Measurements from ENCODE around the gene ARHGAP22. TPM values are rescaled to one million over a fixed set of nuclear protein-coding genes. Genes with fewer than 3 reads are reported as not detected.

The ARHGAP22 gene
- polyA plus RNA-seq, 1 donor: 1.3 TPM

GRCh38 chr10:48632166-48632565, 27.3 kb upstream of the ARHGAP22 start:
- DNase-seq: no peak

- no peak for DNase-seq
Measured at GRCh38 chr10:48627984-48628609, 23.2 kb upstream of the ARHGAP22 start.

GRCh38 chr10:48626986-48627731, 22.3 kb upstream of the ARHGAP22 start:
- DNase-seq: no peak

- no peak for DNase-seq
Measured at GRCh38 chr10:48626447-48626846, 21.6 kb upstream of the ARHGAP22 start.

DNA sequence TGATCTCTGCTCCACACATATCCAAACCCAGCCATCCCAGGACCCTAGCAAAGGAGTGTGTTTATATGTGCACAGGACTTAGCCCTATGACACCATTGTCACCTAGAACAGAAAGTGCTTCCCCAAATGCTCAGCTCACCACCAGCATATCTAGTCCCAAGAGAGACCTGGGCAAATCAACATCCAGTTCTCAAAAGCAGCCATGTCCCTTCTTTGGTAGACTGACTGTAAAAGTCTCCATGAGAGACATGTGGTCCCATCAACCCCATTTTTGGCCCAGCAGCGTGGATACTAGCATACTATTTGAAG, 20.9 kb upstream of the ARHGAP22 start:
- DNase-seq: no peak

GRCh38 chr10:48623607-48624132, 18.8 kb upstream of the ARHGAP22 start:
- DNase-seq: no peak

GRCh38 chr10:48623009-48623408, 18.1 kb upstream of the ARHGAP22 start:
- DNase-seq: no peak

- DNase-seq: no peak
Measured at GRCh38 chr10:48620719-48621118, 15.8 kb upstream of the ARHGAP22 start.

DNA sequence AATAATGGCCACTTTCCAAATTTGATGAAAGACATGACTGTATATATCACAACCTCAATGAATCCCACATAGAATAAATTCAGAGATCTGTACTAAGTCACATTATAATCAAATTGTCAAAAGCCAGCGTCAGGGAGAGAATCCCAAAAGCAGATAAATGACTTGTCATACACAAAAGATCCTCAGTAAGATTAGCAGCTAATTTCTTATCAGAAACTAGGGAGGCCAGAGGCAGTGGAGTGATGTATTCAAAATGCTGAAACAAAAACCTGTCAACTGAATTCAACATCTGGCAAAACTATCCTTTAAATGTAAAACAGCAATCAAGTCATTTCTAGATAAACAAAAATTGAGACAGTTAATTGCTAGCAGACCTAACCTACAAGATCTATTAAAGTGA, 11.6 kb upstream of the ARHGAP22 start:
- DNase-seq: no peak

DNA sequence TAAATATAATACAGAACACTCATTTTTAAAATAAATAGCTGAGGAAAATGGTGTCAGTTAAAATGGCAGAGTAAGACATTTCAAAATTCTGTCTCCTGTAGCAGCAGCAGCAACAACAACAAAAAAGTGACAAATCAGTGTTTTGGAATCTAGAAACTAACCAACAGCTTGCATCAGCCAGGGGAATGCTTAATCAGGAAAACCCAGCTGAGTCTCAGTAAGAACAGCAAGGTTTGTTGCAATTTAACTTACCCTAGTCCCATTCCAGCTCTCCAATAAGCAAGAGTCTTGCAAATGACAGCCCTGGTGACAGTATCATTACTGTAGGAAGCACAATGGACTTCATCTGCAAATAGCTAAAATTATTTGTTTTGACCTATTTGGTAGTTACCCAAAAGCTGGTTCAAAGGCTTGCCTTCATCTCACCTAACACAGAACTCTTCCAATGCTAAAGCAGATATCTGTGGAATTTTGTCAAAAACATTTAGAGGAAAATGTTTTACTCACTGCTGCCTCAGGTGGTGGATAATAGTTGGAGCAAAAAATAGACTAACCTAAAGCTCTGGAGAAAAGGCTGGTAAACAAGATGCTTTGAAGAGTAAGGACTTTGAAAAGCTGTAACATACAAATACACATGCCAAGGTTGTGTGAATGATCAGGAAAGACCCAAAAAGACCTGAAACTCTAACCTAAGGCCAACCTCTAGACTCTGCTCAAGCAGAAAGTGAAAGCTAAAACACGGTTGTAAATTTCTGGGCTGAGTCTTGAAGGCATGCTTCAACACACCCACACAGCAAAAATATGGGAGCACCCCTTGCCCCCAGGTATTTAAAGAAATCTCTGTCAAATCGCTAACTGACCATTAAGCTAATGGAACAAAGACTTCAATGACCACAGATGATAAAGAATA, 9.9 kb upstream of the ARHGAP22 start:
- DNase-seq: no peak

GRCh38 chr10:48613016-48613415, 8.1 kb upstream of the ARHGAP22 start:
- no peak for DNase-seq

DNA sequence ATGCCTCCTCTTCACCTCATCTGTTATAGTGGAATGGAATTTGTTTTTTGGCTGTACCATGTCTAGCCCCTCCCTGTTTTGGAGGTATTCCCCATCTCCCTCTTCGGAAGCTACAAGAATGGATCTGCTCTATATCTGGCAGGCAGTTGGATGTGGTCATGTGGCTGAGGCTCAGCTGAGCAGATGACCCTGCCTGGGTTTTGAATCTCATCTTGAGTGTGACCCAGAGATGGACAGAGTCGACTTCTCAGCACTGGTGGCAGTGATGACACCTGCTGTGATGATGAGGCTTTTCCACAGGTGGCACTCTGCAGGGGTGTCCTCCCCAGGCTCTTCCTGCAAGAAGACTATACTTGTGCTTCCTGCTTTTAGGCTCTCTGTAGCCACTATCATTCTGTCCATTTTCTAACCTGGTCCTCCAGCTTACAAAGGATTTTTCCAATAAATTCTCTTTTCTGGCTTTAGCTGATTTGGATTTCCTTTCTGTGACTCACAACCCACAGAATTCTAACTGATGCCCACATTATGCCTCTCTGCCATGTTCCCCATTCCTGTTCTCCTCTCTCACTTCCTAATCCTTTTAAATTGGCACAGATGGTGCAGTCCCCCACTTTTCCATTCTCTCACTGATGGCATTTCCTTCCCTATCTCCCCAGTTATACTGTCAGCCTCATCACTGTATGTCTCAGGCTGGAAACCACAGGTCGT, 7.5 kb upstream of the ARHGAP22 start:
- DNase-seq: no peak

- DNase-seq: no peak
Measured at GRCh38 chr10:48611133-48611532, 6.3 kb upstream of the ARHGAP22 start.

DNA sequence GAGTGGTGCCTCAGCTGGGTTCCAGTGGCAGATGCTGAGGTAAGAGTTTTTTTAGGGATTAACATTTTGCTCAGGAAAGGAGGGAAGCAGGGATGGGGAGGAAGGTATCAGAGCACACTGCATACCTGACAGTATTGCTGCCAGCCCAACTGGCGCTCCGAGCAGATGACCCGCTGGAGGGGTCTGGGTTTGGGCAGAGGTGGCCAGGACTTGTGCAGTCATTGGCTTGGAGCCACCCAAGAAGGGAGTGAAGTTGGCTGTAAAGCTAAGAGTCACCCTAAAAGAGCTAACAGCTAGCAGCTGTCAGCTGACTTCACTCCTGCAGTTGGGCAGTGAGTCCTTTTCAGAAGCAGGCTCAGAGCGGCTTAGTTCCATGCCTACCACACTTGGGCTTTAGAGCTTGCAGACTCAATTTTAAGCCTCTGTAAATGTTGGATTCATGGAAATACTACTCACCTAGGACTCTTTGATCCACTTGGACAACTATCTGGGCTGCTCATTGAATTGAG, 5.8 kb upstream of the ARHGAP22 start:
- DNase-seq: no peak

- no peak for DNase-seq
Measured at GRCh38 chr10:48609899-48610584, 5.2 kb upstream of the ARHGAP22 start.

GRCh38 chr10:48609441-48609840, 4.6 kb upstream of the ARHGAP22 start:
- no peak for DNase-seq

DNA sequence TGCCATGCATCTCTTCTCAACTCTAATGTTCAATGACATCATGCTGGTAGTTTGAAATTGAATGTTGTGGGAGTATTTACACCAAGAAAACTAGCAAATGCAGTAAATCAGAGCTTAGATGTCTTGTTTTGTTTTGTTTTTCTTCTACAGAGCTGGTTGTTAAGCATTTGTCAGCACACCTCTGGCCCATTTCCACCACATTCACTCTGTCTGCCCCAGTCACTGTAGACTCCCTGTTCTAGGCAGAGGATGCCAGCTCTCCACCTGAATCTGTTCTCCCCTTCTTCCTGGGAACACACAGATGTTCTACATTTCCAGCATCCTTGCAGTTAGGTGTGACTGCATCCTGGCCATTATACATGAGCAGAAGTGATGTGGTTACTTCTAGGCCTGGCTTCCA, 4.1 kb upstream of the ARHGAP22 start:
- DNase-seq: no peak

- DNase-seq: no peak
Measured at GRCh38 chr10:48608279-48608681, 3.4 kb upstream of the ARHGAP22 start.

DNA sequence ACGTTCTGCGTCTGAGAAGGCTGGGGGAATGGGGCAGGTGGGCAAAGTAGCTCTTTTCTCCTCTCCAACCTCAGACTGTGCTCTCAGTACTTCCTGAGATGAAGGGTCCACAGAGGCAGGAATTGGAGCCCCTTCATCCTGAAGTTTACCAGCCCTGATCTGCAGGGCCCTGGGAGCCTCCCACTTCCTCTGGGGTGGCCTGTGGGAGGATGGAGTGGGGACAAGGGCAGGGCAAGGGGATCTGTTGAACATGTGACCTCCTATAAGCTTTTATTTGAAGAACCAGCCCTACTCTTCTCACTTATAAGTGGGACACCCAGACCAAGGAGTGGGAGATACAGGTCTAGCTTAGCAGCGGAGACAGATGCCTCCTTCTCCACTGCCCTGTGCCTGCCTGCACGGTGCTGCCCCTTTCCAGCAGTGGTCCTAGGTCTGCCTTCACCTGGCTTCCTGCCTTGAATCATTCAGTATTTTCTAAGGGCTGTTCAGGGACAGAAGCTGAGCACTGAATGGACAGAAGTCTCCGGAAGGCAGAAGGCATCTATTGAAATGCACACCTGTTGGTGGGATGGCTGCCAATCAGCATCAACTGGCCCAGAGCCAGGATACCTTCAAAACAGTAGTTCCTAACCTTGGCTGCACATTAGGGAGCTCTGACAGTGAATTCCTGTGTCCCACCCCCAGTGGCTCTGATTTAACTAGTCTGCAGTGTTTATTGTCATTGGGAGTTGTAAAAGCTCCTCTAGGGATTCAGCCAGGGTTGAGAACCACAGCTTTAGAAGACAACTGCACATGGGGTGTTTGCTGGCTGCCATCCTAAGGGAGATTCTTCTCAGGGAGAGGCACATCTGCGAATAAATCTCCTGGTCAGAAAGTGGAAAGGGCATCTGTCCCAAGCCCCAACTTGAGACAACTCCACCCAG, 2.7 kb upstream of the ARHGAP22 start:
- DNase-seq: no peak

- no peak for DNase-seq
Measured at GRCh38 chr10:48606530-48607355, 1.9 kb upstream of the ARHGAP22 start.

Data from hindlimb muscle (tissue), 1 donor.